GM12892 (cell line): ENCODE data around the gene RCOR1.
"Not testable (repeated sequence)": the region's sequence is repeated elsewhere in the genome, so short reads cannot be mapped to it uniquely, and the experiment has no call there.

Experiments used
- DNase-seq: peaks from one replicate; pipeline ENCODE4 v3.0.0; 2011; ENCODE audit not compliant: insufficient read length
- FAIRE-seq: peaks from 2 replicates; lab custom pipeline; 2011; peaks lifted over from hg19 to GRCh38; lab: Jason Lieb, UNC
- POLR2A ChIP-seq: IDR thresholded peaks from 2 replicates; pipeline ENCODE4 v1.6.1; 2011; ENCODE audit warnings: low read depth, low read length, control low read depth
- POLR2AphosphoS5 ChIP-seq: IDR thresholded peaks from 2 replicates; pipeline ENCODE4 v1.6.1; 2011; ENCODE audit warnings: low read depth, low read length, control low read depth
- TAF1 ChIP-seq: IDR thresholded peaks from 2 replicates; pipeline ENCODE4 v1.6.1; 2011; ENCODE audit warnings: low read depth, mild to moderate bottlenecking, control low read depth, low read length, borderline replicate concordance

The RCOR1 gene

DNA sequence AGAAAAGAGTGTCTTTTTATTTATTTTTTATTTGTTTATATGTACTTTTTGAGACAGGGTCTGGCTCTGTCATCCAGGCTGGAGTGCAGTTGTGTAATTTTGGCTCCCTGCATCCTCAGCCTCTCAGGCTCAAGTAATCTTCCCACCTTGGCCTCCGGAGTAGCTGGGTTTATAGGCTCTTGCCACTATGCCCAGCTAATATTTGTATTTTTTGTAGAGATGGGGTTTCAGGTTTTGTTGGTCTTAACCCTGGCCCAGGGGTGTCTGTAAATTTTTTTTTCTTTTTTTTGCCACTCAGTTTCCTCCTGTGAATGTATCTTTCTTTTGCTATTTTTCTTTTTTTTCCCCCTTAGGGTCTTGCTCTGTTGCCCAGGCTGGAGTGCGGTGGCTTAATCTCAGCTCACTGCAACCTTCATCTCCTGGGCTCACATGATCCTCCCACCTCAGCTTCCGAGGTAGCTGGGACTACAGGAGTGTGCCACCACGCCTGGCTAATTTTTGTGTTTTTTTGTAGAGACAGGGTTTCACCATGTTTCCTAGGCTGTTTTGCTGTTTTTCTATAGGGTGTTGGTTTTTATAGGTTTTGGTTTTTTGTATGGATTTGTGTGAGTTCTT lies 11.0 kb downstream of the RCOR1 start:
- DNase-seq, result no peak
- TF ChIP-seq TAF1 (no peak), POLR2AphosphoS5 (no peak), POLR2A (no peak)
- no peak for FAIRE-seq

DNA sequence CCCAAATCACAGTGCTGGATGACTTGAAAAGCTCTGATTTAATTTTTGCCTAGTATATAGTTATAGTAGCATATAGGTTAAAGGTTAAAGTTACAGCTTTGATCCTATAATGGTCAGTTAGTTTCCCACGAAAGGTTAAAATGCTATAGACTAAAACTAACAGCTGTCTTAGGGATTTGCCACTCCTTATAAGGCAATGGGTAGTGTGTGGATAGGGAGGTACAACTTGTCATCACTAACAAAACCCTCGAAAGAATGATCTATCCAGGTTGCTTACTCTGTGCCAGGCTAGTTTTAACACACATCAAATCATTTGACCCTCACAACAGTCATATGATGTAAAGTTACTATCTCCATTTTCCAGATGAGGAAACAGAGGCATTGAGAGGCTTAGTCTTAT lies 11.7 kb downstream of the RCOR1 start:
- no peak for DNase-seq
- no peak for FAIRE-seq
- TF ChIP-seq TAF1 (no peak), POLR2AphosphoS5 (no peak), POLR2A (no peak)

DNA sequence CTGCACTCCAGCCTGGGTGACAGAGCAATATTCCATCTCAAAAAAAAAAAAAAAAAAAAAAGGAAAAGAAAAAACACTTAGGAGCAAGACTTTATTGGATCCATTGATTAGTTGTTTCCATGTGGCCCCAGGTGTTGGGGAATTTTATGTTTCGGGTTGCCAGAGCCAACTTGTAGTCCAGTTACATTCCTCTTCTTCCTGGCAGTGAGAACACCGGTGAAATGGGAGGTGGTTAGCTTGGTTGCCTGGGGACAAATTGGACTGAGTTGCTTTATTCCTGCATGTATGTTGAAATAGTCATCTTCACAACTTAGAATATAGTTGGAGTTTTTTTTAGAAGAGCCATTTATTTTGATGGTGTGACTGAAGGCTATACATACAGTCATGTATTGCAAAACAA lies 12.6 kb downstream of the RCOR1 start:
- no peak for FAIRE-seq
- TF ChIP-seq POLR2A, result no peak
- TF ChIP-seq POLR2AphosphoS5, result no peak
- TF ChIP-seq TAF1, result no peak
- DNase-seq, result no peak

DNA sequence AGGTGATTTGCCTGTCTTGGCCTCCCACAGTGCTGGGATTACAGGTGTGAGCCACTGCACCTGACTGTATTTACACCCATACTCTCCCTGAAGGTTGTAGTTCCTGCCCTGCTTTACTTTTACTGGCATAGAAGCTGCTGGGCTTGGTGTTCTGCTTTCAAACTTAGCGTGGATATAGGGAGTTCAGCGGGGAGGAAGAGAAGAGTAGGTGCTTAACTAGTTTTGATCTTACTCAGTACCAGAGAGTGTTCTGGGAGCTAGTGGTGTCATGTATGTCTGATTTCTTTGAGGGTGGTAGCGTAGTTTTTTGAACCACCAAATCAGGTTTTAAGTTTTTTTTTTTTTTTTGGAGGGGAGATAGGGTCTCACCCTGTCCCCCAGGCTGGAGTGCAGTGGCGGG lies 13.8 kb downstream of the RCOR1 start:
- FAIRE-seq (peak; percentile 71), DNase-seq (no peak)
- no peak for TF ChIP-seq TAF1
- no peak for TF ChIP-seq POLR2A
- TF ChIP-seq POLR2AphosphoS5, result no peak

DNA sequence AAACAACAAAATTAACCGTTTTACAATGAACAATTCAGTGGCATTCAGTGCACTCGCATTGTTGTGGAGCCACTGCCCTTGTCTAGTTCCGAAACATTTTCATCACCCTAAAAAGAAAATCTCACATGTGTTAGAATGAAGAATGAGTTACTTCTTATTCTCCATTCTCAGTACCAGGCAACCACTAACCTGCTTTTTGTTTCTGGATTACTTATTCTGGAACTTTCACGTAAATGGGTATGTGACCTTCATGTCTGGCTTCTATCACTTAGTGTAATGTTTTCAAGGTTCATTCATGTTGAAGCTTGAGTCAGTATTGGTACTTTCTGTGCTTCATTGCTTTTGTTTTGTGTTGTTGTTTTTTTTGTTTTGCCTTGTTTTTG lies 15.6 kb downstream of the RCOR1 start:
- FAIRE-seq, result peak; percentile 86
- TF ChIP-seq POLR2A (no peak), TAF1 (no peak), POLR2AphosphoS5 (no peak)
- no peak for DNase-seq

DNA sequence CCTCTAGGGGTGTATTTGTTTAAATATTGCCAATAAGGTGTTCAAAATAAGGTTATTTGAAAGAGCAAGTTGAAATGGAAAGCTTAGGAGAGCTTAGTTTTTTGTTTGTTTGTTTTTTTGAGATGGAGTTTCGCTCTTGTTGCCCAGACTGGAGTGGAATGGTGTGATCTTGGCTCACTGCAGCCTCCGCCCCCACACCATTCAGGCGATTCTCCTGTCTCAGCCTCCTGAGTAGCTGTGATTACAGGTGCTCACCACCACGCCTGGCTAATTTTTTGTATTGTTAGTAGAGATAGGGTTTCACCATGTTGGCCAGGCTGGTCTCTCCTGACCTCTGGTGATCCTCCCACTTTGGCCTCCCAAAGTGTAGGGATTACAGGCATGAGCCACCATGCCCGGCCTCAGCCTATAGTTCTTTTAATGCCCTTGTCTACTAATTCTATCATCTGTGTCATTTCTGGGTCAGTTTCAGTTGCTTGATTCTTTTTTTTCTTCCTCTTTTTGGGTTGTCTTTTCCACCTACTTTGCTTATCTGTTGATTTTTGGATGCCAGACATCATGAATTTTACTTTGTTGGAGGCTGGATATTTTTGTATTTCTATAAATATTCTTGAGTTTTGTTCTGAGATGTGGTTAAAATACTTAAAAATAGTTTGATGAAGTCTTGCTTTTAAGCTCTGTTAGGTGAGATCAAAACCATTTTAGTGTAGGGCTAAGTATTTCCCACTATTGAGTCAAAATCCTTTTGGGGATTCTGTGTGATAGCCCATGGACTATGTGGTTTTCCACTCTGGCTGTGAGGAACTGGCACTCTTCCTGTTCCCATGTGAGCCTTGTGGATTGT lies 18.7 kb downstream of the RCOR1 start:
- no peak for DNase-seq
- FAIRE-seq, result peak; percentile 54
- no peak for TF ChIP-seq TAF1
- no peak for TF ChIP-seq POLR2AphosphoS5
- no peak for TF ChIP-seq POLR2A

DNA sequence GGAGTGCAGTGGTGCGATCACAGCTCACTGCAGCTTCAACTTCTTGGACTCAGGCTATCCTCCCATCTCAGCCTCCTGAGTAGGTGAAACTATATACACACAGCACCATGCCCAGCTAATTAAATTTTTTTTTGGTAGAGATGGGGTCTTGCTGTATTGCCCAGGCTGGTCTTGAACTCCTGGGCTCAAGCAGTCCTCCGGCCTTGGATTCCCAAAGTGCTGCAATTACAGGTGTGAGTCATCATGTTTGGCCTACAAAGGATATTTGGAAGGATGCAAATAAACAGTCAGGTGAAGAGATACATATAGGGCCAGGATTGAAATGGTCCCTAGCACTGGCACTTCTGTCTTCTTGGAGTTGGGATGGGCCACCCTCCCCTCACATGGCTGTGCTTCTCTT lies 23.9 kb downstream of the RCOR1 start:
- no peak for FAIRE-seq
- TF ChIP-seq TAF1, result no peak
- no peak for DNase-seq

DNA sequence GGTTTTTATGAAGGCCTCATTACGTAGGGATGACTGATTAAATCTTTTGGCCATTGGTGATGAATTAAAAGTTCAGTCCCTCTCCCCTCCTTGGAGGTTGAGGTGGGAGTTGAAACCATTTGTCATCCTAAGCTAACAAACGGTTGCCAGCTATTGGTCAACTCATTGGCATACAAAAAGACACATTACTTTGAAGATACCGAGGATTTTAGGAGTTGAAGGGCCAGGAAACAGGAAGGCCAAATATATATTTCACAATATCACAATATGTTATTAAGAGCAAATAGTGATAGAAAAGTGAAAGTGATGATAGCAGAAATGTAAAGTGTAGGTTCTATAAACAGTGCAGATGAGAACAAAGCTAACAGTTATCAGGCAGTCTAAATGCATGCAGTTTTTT lies 24.4 kb downstream of the RCOR1 start:
- peak; percentile 65 for FAIRE-seq

DNA sequence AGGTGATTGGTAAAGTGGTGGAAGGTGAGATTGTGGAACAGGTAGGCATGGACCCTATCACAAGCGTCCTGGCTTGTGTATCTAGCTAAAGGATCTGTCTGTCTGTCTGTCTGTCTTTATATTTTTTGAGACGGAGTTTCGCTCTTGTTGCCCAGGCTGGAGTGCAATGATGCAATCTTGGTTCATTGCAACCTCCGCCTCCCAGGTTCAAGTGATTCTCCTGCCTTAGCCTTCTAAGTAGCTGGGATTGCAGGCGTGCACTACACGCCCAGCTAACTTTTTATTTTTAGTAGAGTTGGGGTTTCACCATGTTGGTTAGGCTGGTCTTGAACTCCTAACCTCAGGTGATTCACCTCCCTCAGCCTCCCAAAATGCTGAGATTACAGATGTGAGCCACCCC lies 26.6 kb downstream of the RCOR1 start:
- not testable (repeated sequence) for FAIRE-seq, DNase-seq

More for the DNA sequence above, 24.4 kb downstream of the RCOR1 start:
- TF ChIP-seq TAF1, result no peak
- no peak for TF ChIP-seq POLR2AphosphoS5
- TF ChIP-seq POLR2A, result no peak
- no peak for DNase-seq

DNA sequence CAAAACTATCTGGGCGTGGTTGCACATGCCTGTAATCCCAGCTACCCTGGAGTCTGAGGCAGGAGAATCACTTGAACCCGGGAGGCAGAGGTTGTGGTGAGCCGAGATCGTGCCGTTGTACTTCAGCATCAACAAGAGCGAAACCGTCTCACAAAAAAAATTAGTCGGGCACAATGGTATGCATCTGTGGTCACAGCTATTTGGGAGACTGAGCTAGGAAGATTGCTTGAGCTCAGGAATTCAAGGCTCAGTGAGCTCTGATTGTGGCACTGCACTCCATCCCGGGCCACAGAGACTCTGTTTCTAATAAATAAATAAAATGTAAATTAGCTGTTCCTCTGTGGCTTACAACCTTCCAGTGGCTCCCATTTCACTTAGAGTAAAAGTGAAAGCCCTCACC lies 28.0 kb downstream of the RCOR1 start:
- DNase-seq (no peak), FAIRE-seq (no peak)
- no peak for TF ChIP-seq POLR2A
- no peak for TF ChIP-seq POLR2AphosphoS5
- TF ChIP-seq TAF1, result no peak

DNA sequence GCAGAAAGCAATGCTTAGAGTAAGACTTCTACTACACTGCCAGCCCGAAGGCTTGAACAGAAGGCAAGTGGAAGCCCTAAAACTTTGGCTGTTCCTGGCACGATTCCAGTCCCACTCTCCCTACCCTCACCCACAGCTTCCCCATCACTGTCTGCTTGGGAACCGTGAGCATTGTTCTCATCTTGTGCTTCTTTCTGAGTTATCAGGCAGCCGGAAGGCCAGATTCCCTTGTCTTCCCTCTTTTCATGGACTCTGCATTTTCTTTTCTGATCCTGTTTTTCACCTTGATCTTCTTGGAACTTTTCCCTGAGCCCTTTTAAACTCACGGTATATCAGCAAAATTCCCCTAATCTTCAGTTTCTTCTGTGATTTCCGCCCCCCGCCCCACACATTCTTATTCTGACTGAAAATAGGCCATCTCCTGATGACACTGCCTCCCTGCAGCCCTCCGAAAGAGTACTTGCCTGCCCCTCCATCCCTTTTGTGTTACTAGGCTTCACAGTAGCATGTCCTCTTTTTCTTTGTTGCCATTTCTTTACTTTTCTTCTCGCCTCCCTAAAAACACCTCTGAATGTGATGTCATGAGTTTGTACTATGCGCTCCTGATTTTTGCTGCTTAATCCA lies 29.9 kb downstream of the RCOR1 start:
- no peak for DNase-seq
- FAIRE-seq, result peak; percentile 17
- TF ChIP-seq TAF1 (no peak), POLR2A (no peak), POLR2AphosphoS5 (no peak)

DNA sequence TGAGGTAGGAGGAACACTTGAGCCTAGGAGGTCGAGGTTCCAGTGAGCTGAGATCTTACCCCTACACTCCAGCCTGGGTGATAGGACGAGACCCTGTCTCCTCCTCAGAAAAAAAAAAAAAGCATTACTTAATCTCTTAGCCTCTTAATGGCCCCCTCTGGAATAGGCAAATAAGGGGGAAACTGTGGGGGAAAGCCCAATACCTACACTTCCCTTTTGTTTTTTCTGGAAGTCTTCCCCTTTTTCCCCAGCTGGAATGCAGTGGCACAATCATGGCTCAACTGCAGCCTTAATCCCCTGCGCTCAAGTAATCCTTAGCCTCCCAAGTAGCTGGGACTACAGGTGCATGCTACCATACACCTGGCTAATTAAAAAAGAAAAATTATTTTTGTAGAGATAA lies 32.2 kb downstream of the RCOR1 start:
- no peak for FAIRE-seq
- DNase-seq, result no peak
- TF ChIP-seq POLR2AphosphoS5 (no peak), TAF1 (no peak), POLR2A (no peak)
